K562 (cell line): ENCODE measurements around the gene OSBP2.

Source experiments
- BRCA1 ChIP-seq, 2 experiments: fragments of 450-650 bp in 1 of 2; sonication (generic) in 1 of 2; formaldehyde crosslinking in 1 of 2; IDR thresholded peaks; 2 replicates each; pipeline versions ENCODE4 v1.5.0 to v1.6.1; 2017 to 2020; ENCODE audit warnings: mild to moderate bottlenecking in 1 of 2, missing genetic modification reagents in 1 of 2
- CBX8 ChIP-seq: fragments of 200-600 bp; sonication (generic); IDR thresholded peaks from 2 replicates; pipeline ENCODE4 v1.6.1; 2012; ENCODE audit warnings: borderline replicate concordance, mixed run types, low read depth, mild to moderate bottlenecking, moderate library complexity, mixed read lengths, low read length, control low read depth, inconsistent platforms; ENCODE audit not compliant: poor library complexity, severe bottlenecking; ENCODE audit errors: extremely low read depth
- COPS2 ChIP-seq: fragments of 450-650 bp; conservative IDR thresholded peaks from 2 replicates; pipeline ENCODE4 v1.6.1; 2016; ENCODE audit warnings: mild to moderate bottlenecking, moderate library complexity
- CTCF ChIP-seq, 3 experiments: IDR thresholded peaks in 2 of 3; conservative IDR thresholded peaks in 1 of 3; 2 replicates each; pipeline ENCODE4 v1.5.1; 2011 to 2012; ENCODE audit warnings: low read length in 3 of 3, mild to moderate bottlenecking in 3 of 3, control low read depth in 2 of 3, improper control_type of control experiment in 1 of 3, inconsistent platforms in 1 of 3, low read depth in 1 of 3, mixed read lengths in 1 of 3, moderate library complexity in 1 of 3; ENCODE audit not compliant: insufficient read depth in 2 of 3
- ELF4 ChIP-seq: fragments of 450-650 bp; formaldehyde crosslinking; IDR thresholded peaks from 2 replicates; pipeline ENCODE4 v1.4.0; 2022; ENCODE audit warnings: missing genetic modification characterization
- NR3C1 ChIP-seq: sonication (generic); formaldehyde crosslinking; IDR thresholded peaks from 2 replicates; pipeline ENCODE4 v1.8.1; 2022; ENCODE audit warnings: missing genetic modification reagents
- POLR2AphosphoS5 ChIP-seq: IDR thresholded peaks from 2 replicates; pipeline ENCODE4 v1.6.1; 2011; ENCODE audit warnings: mild to moderate bottlenecking, low read depth, low read length, moderate library complexity; ENCODE audit not compliant: control insufficient read depth, insufficient read depth
- RFX7 ChIP-seq: fragments of 250-450 bp; sonication (Bioruptor Pico); IDR thresholded peaks from 2 replicates; pipeline ENCODE4 v1.5.1; 2021; ENCODE audit warnings: mild to moderate bottlenecking
- ZNF354B ChIP-seq: fragments of 250-450 bp; sonication (Bioruptor Pico); IDR thresholded peaks from 2 replicates; pipeline ENCODE4 v1.4.0; 2020
- ZNF609 ChIP-seq: sonication (generic); formaldehyde crosslinking; IDR thresholded peaks from 2 replicates; pipeline ENCODE4 v1.8.1; 2023; ENCODE audit warnings: missing genetic modification reagents, mild to moderate bottlenecking, borderline replicate concordance
- ZNF740 ChIP-seq, 3 experiments: fragments of 200-800 bp in 1 of 3; sonication (Bioruptor generic) in 1 of 3; sonication (generic) in 1 of 3; formaldehyde crosslinking in 1 of 3; IDR thresholded peaks; 2 replicates each; pipeline versions ENCODE4 v1.6.1 to v1.8.0; 2016 to 2022; ENCODE audit warnings: mild to moderate bottlenecking in 2 of 3, missing compliant biosample characterization in 2 of 3, missing genetic modification characterization in 2 of 3, missing genetic modification reagents in 1 of 3
- ZNF77 ChIP-seq: fragments of 250-450 bp; sonication (Bioruptor Pico); IDR thresholded peaks from 2 replicates; pipeline ENCODE4 v1.5.0; 2020

GRCh38 chr22:30889268-30889995 lies 194.8 kb downstream of the OSBP2 start:
- TF ChIP-seq RFX7 (no peak), ELF4 (CRISPR knock-in tag) (no peak), CBX8 (no peak), CTCF (IDR thresholded peaks at IDR 0.05 in 2 of 3, conservative IDR thresholded peaks at IDR 0.05 in 1 of 3; ENCODE audit: insufficient read depth in 2 of 3, low read depth in 1 of 3, low read length in 3 of 3) (no peak), POLR2AphosphoS5 (no peak), BRCA1 (IDR thresholded peaks at IDR 0.05) (no peak), BRCA1 (CRISPR knock-in tag; IDR thresholded peaks at IDR 0.05) (no peak), ZNF77 (no peak), COPS2 (no peak), NR3C1 (CRISPR knock-in tag) (no peak), ZNF740 (CRISPR knock-in tag; IDR thresholded peaks at IDR 0.05) (no peak), ZNF740 (tag; IDR thresholded peaks at IDR 0.05) (no peak), ZNF609 (CRISPR knock-in tag) (no peak), ZNF354B (CRISPR knock-in tag) (no peak)
